ENCODE results near the gene PKP1.

PKP1 gene

GRCh38 chr1:201261771-201262547 is 21.3 kb upstream of the PKP1 start:
- no peak for DNase-seq

DNA sequence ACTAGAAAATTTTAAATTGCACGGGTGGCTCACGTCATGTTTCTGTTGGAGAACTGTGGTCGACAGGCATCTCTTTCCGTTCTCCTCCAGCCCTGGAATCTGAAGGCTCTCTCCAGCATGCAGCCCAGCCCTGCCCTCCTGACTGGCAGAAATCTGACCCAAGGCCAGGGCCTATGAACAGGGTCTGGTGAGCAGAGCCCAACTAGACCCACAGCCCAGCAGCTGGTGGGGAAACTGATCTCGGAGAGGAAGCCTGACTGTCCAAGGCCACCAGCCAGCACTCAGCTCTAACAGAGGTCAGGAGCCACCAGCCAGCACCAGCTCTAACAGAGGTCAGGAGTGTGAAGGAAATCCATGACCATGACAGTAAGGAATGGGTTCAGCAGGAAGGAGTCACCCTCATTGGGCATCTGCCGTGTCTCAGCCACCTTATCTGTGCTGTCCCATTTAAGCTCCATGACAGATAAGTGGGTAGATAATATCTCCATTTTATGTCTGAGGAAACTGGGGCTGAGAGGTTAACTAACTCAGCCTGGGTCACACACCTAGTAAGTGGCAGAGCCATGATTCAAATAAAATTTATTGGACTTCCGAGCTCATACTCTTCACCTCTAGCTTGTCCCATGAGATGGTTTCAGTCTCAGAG is 20.2 kb upstream of the PKP1 start:
- no peak for DNase-seq

- DNase-seq = no peak
Measured at GRCh38 chr1:201264072-201264471, 19.2 kb upstream of the PKP1 start.

DNA sequence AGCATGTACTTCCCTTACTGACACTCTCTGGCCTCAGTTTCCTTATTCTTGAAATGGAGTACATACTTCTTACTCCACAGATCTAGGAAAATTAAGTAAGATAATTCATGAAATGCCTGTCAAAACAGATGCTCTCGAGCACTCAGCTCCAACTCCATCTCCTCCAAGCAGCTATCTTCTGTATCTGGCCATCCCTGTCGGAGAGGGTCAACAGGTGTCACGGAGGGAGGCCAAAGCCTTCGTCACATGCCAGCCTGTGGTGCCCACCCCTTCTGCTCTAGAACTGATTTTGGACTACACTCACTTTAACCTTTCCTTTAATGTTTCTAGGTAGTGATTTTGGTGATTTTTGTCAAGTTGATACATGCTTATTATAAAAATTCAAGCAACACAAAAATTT is 18.8 kb upstream of the PKP1 start:
- no peak for DNase-seq

DNA sequence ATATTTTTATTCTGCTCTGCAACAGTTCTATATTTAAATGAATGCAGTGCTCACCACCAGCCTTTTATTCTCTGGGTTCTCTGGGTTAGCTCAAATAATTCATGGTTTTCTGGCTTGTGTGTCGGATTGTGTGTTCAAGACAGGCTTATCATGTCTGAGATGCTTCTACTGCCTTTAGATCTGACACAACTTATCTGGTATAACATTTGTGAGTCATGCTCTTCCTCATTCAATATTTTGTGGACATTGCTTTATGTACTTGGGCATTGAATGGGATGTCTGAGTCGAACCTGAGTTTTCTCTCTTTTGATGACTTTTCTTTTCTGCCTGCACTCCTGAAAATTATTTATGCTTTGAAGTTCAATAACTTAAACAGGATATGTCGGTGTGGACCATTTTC is 17.6 kb upstream of the PKP1 start:
- DNase-seq = no peak

DNA sequence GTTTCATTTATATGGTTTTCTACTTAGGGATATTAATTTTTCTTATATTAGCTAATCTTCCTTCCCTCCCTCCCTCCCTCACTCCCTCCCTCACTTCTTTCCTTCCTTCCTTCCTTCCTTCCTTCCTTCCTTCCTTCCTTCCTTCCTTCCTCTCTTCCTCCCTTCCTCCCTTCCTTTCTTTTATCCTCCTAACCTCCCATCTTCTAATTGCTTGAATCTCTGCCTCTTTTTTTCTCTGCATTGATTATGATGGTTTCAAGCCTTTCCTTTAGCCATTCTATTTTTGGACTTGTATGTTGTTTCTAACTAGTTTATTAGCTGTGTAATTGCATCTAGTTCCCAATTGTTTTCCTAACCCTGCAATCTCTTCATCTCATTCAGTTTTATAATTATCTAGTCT is 17.0 kb upstream of the PKP1 start:
- DNase-seq = no peak

- no peak for DNase-seq
Measured at GRCh38 chr1:201266774-201267173, 16.5 kb upstream of the PKP1 start.

DNA sequence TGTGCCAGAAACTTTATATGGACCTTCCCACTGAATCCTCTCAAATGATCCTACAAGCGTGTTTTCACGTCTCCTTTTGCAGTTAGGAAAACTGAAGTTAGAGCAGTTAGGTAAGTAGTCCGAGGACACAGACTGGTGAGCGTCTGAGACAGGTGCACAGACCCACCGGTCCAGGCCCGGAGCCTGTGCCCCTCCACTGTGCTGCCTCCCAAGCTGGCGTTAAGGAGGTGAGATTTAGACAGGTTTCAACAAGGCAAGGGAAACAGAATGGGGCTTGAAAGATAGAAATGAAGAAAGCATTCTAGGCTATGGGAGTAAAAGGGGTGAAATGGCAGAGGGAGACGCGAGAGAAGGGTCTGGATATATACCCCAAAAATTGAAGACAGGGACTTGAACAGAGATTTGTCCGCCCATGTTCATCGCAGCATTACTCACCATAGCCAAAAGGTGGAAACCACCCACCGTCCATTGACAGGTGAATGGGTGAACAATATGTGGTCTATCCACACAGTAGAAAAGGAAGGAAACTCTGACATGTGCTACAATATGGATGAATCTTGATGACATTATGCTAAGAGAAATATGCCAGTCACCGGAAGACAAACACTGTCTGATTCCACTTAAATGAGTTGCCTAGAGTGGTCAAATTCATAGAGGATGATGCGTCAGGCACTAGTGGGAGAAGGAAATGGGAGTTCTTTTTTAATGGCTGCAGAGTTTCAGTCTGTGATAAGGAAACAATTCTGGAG is 15.7 kb upstream of the PKP1 start:
- no peak for DNase-seq

- DNase-seq = no peak
Measured at GRCh38 chr1:201268604-201269151, 14.6 kb upstream of the PKP1 start.

DNA sequence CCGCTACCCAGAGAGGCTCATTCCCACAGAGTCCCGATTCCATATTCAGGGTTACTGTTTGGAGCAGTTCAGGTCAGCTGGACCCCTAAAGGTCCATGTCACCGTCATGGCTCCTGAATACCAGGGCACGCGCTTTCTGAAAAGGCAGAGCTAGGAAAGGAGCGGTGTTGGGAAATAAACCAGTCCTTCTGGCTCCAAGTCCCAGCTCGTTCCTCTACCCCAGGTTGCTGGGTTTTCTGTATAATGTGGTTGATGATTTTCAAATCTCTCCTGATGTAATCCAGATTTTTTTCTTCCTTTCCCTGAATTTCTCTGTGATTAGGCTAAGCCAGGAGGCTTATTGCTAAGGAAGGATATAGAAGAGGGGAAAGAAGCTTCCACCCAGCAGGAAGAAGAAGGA is 14.0 kb upstream of the PKP1 start:
- no peak for DNase-seq

GRCh38 chr1:201269900-201270410 is 13.4 kb upstream of the PKP1 start:
- no peak for DNase-seq

- no peak for DNase-seq
Measured at GRCh38 chr1:201270616-201271390, 12.5 kb upstream of the PKP1 start.

DNA sequence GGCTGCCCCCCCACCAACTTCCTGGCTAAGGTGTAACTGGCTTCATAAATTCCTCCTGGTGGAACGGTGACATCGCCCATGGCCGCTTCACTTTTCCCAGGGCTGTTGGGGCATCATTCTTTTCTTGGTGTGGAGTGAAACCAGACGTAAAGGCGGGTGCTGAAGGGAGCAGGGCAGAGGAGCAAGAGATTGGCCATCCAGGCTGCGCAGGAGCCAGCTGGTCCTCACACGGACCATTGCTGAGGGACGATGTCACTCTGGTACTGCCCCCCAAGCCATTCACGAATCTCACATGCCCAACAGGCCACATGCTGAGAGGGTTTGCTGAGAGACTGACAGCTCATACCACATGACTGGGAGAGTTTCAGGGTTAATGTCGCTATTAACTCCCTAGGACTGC is 10.5 kb upstream of the PKP1 start:
- DNase-seq = no peak

DNA sequence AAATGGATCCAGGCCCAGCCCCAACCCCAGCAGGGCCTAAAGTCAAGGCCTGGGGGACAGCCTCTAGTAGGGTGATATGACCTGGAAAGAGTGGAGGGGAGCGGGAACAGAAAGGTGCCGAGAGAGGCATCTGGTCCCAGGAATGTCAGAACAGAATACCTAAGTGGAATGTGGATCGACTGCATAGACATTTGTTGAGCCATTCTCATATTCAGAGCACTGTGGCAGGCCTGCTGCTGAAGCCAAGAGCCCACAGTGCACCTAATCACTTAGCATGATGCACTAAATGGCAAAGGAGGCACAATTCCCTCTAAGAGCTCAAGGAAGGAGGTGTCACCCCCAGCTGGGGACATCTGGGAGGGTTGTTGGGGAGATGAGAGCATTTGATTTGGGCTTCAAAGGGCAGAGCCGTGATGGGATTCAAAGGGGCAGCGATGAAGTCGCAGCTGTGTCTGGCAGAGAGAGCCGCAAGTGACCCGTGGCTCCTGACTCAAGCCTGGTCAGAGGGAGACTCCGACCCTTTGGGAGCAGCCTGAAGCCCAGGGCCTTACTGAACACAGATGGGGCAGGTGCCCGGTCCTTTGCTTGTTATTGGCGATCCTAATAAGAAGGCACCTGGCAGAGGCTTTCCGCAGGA is 8.6 kb upstream of the PKP1 start:
- DNase-seq = no peak

- DNase-seq = no peak
Measured at GRCh38 chr1:201275253-201275666, 8.0 kb upstream of the PKP1 start.

- no peak for DNase-seq
Measured at GRCh38 chr1:201276891-201277290, 6.4 kb upstream of the PKP1 start.

GRCh38 chr1:201277441-201277840 is 5.9 kb upstream of the PKP1 start:
- DNase-seq = no peak

DNA sequence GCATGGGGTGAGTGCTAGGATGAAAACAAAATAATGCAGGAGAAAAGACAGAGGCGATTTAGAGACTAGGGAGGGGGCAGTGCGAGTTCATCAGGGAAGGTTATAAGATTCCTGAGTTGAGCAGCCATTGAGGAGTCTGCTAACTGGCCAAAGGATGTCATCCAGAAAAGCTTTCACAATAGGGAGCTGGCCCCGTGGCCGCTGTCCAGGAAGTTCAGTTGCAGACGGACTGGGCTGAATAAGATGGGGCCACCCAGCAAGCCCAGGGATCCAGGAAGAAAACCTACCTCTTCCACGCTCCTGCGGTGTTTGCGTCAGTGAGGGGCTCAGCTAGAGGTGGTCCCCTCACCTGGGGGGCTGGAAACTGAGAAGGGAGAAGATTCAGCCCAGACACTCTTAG is 4.0 kb upstream of the PKP1 start:
- no peak for DNase-seq

DNA sequence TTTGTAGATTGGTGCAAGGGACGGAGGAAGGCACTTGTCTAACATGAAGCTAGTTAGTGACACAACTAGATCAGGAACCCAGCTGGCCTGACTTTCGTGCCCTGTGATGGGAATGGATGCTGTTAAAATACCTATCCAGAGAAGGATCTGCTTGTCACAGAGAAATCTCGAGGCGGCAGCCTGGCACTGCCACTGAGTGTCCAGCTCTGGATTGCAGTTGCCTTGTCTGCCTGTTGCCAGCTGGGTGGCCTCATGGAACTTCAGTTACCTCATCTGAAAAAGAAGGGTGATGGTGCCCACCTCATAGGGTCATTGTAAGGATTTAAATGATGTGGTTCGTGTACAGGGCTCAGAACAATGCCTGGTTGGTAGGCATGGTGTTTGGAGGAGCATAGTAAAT is 2.4 kb upstream of the PKP1 start:
- no peak for DNase-seq

GRCh38 chr1:201281573-201281972 is 1.7 kb upstream of the PKP1 start:
- no peak for DNase-seq

DNA sequence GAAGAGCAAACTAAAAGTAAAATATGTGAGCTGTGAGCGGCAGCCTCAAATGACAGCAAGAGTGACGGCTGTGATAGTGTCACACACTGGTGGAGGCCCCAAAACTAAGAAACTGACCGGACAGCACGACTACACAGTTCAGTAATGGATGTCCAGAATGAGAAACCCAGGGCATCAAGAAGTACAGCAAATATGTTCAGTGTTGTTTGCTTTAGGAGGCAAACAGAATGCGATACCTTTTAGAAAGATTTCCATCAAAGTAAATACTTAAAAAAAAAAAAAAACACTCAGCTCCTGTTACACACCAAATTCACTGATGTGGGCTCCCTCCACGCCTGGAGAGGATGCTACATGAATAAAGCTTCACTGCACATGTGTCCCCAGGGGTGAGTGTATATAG is 1.1 kb upstream of the PKP1 start:
- no peak for DNase-seq

DNA sequence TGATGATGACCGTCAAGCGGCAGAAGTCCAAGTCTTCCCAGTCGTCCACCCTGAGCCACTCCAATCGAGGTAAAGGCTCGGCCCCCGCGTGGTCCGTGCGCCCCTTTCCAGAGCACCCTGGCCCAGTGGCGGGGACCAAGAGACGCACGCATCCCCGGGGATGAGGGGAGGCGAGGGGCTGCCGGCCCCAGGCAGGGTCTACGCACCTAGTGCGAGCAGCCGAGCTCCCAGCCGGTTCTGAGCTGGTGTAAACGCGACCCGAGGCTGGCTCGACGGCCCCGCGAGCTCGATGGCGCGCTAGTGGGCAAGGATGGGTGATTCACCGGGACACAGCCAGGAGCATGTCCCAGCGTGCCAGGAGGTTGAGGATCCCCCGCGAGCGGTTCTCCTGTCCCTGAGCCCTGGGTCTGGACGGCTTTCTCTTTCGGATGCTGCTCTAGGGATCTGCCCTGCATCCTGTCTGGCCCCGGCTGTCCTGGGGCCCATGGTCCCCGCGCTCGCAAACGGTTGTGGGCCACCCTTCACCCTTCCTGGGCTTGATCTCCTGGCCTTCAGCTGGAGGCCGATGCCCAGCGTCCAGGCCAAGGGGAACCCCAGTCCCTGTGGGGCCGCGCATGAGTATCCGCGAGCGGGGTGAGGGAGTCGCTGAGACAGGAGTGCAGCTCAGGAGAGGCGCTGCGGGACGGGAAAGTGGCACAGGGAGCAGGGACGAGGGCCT is 689 bp downstream of the PKP1 start:
- DNase-seq = no peak
